A673 (cell line): ENCODE results near the gene CA5A. TPM values are rescaled to one million over a fixed set of nuclear protein-coding genes. Genes with fewer than 3 reads are reported as not detected.
"Not testable (repeated sequence)": the region's sequence is repeated elsewhere in the genome, so short reads cannot be mapped to it uniquely, and the experiment has no call there.

Experiments used
- BruUV-seq: library from RNA; stranded (reverse); fragments of 400-500 nt; replicated peaks from 2 replicates; lab custom pipeline; 2021; lab: Mats Ljungman, UMichigan
- CTCF ChIA-PET: fragments of 300-600 bp; sonication (Branson Sonifier 250); formaldehyde crosslinking; loops from one replicate; lab custom pipeline; 2022; ENCODE audit warnings: antibody characterized with exemption; lab: Charles Lee
- POLR2A ChIA-PET: fragments of 300-600 bp; sonication (Branson Sonifier 250); formaldehyde crosslinking; loops from one replicate; lab custom pipeline; 2022; ENCODE audit warnings: antibody characterized with exemption; ENCODE audit not compliant: low non-redundant PET; lab: Charles Lee
- DNase-seq: peaks from one replicate; pipeline ENCODE4 v3.0.0-alpha.2; 2015; ENCODE audit warnings: low spot score
- H3K27ac ChIP-seq: fragments of 200-600 bp; sonication (generic); 2 replicates; pipeline ENCODE4 v1.5.1; 2016; ENCODE audit warnings: mixed run types, low read depth, mild to moderate bottlenecking, mixed read lengths, antibody characterized with exemption, low read length; ENCODE audit not compliant: poor library complexity, severe bottlenecking
- H3K27me3 ChIP-seq: fragments of 200-600 bp; sonication (generic); replicated peaks from 2 replicates; pipeline ENCODE4 v1.6.1; 2017; ENCODE audit warnings: mixed run types, low read depth, mild to moderate bottlenecking, mixed read lengths, antibody characterized with exemption, low read length; ENCODE audit not compliant: insufficient read depth, poor library complexity
- H3K36me3 ChIP-seq: fragments of 200-600 bp; sonication (generic); 2 replicates; pipeline ENCODE4 v1.6.1; 2016; ENCODE audit warnings: mixed run types, mild to moderate bottlenecking, mixed read lengths, antibody characterized with exemption, low read length; ENCODE audit not compliant: insufficient read depth, poor library complexity, severe bottlenecking
- H3K4me1 ChIP-seq: fragments of 200-600 bp; sonication (generic); 2 replicates; pipeline ENCODE4 v1.6.1; 2017; ENCODE audit warnings: mixed run types, mild to moderate bottlenecking, mixed read lengths, antibody characterized with exemption, low read length; ENCODE audit not compliant: insufficient read depth, poor library complexity, severe bottlenecking
- H3K4me3 ChIP-seq: fragments of 200-600 bp; sonication (generic); 2 replicates; pipeline ENCODE4 v1.5.1; 2016; ENCODE audit warnings: low read depth, mixed run types, mild to moderate bottlenecking, mixed read lengths, low read length; ENCODE audit not compliant: poor library complexity, severe bottlenecking
- H3K9me3 ChIP-seq: fragments of 200-600 bp; sonication (generic); 2 replicates; pipeline ENCODE4 v1.6.1; 2016; ENCODE audit warnings: mixed run types, low read depth, mild to moderate bottlenecking, mixed read lengths, antibody characterized with exemption, low read length; ENCODE audit not compliant: poor library complexity, severe bottlenecking
- CTCF ChIP-seq: fragments of 300-800, 200-600 bp; sonication (generic); conservative IDR thresholded peaks from 2 replicates; pipeline ENCODE4 v1.5.1; 2017; ENCODE audit warnings: low read depth, mild to moderate bottlenecking, antibody characterized with exemption, low read length, moderate library complexity, mixed read lengths
- EZH2 ChIP-seq: fragments of 200-600 bp; sonication (generic); IDR thresholded peaks from 2 replicates; pipeline ENCODE4 v1.6.1; 2017; ENCODE audit warnings: borderline replicate concordance, low read depth, mild to moderate bottlenecking, mixed read lengths, antibody characterized with exemption, low read length; ENCODE audit not compliant: poor library complexity, severe bottlenecking
- intact Hi-C: fragments of 100-400 bp; cut with micrococcal nuclease; formaldehyde crosslinking; loops from one replicate; pipeline ENCODE4 v1.10.0; 2022; ENCODE audit not compliant: unreplicated experiment
- total RNA-seq: library from RNA; stranded (reverse); gene quantifications from 2 replicates; pipeline ENCODE4 v1.2.3, GENCODE V29; 2021

The CA5A gene
- total RNA-seq, 1 experiment from 2014 or later: not detected

DNA sequence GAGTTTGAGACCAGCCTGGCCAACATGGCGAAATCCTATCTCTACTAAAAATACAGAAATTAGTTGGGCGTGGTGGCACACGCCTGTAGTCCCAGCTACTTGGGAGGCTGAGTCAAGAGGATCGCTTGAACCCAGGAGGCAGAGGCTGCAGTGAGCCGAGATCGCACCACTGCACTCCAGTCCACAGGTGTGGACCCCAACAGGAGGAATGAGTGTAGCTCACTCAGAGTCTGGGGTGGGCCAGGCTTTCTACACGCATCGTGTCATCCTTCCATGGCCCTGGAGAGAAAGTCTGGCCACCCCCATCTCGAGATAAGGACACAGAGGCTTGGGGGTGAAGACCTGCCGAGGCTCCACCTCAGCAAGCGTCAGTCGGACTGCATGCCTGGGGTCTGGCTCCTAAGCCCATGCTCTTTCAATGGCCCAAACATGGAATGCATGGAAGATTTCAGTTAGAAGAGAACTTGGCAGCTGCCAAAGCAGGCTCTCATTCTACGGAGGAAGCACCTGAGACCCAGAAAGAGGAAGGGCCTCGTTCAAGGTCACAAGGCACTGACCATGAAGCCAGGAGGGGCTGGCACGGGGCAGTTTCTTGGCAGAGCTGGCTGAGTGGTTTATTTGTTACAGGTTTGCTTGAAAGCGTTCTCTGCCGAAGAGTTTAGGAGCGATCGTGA lies 1.4 kb downstream of the CA5A start:
- intact Hi-C loops, H3K27me3 ChIP-seq, H3K4me3 ChIP-seq, H3K4me1 ChIP-seq, CTCF ChIA-PET, H3K9me3 ChIP-seq, H3K27ac ChIP-seq, DNase-seq, POLR2A ChIA-PET, H3K36me3 ChIP-seq, BruUV-seq: not testable (repeated sequence)

DNA sequence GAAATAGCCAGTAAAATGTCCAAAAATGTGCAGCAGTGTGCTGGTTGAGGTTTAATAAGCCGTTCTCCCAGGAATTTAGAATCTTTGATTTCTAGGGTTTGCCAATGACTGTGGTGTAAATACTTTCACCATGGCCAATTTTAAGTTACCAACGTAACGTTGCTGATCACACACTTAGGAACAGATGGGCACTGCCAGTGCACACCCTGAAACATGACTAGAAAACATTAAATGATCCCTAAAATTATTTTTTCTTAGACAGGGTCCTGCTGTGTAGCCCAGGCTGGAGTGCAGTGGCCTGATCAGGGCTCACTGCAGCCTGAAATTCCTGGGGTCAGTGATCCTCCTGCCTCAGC lies 3.2 kb downstream of the CA5A start:
- H3K36me3 ChIP-seq: no peaks in the 10 kb centered on the region
- TF ChIP-seq CTCF: no peak
- TF ChIP-seq EZH2: no peak
- POLR2A ChIA-PET: no interaction called here
- intact Hi-C loops: no loop called here
- CTCF ChIA-PET: no interaction called here
- no peak overlapping the region for H3K27ac ChIP-seq
- H3K4me1 ChIP-seq: no peaks in the 10 kb centered on the region
- no peak for DNase-seq
- H3K9me3 ChIP-seq: no peaks in the 10 kb centered on the region
- no peak overlapping the region for H3K4me3 ChIP-seq
- BruUV-seq: no TSS peak
- H3K27me3 ChIP-seq: no peaks in the 10 kb centered on the region

- CTCF ChIA-PET, BruUV-seq, H3K27ac ChIP-seq, H3K4me1 ChIP-seq, H3K9me3 ChIP-seq, H3K36me3 ChIP-seq, POLR2A ChIA-PET, H3K4me3 ChIP-seq, DNase-seq, H3K27me3 ChIP-seq, intact Hi-C loops: not testable (repeated sequence)
Measured at GRCh38 chr16:87932475-87933139, 3.7 kb downstream of the CA5A start.

DNA sequence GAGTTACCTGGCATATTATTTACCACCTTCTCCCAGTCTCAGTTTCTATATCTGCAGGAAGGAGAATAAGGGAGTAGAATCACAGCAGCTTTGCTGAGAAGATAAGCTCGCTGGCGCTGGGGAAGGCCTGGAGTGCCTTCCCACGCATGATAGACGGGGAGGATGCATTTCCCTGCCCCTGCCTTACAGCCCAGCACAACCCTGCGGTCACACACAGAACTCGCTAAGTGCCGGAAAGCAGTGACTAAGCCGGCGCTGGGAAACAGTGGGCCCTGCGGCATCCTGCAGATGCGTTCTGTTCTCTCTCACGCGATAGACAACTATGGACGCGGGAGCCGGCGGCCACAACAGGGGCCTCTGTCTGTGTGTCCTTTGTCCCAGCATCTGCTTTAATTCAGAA lies 4.8 kb downstream of the CA5A start:
- no peak for DNase-seq
- BruUV-seq: no TSS peak
- intact Hi-C loops: no loop called here
- Histone ChIP-seq H3K9me3 (no peaks in the 10 kb centered on the region), H3K27ac (no peak overlapping the region), H3K4me3 (no peak overlapping the region), H3K36me3 (no peaks in the 10 kb centered on the region), H3K4me1 (no peaks in the 10 kb centered on the region), H3K27me3 (no peaks in the 10 kb centered on the region)
- CTCF ChIA-PET: no interaction called here
- TF ChIP-seq CTCF (no peak), EZH2 (no peak)
- POLR2A ChIA-PET: no interaction called here
